Colonic mucosa (tissue), 4 donors: Measurements from ENCODE around the gene NANOS3. TPM values are rescaled to one million over a fixed set of nuclear protein-coding genes. Genes with fewer than 3 reads are reported as not detected.

Experiments used
- DNase-seq: peaks from one replicate; pipeline ENCODE4 v3.0.0-alpha.2; 2020
- H3K27ac ChIP-seq: fragments of 200-600 bp; one replicate; pipeline ENCODE4 v1.8.0; 2021
- H3K27me3 ChIP-seq: fragments of 200-600 bp; one replicate; pipeline ENCODE4 v1.8.0; 2021
- H3K36me3 ChIP-seq: fragments of 200-600 bp; one replicate; pipeline ENCODE4 v1.8.0; 2021
- H3K4me1 ChIP-seq: fragments of 200-600 bp; one replicate; pipeline ENCODE4 v1.8.0; 2021; ENCODE audit warnings: mild to moderate bottlenecking
- H3K4me3 ChIP-seq: fragments of 200-600 bp; one replicate; pipeline ENCODE4 v1.8.0; 2021
- H3K9ac ChIP-seq, 2 donors: one replicate each; pipeline ENCODE4 v1.7.0; 2013; ENCODE audit warnings: control low read depth in 2 of 2, low read depth in 2 of 2, low read length in 2 of 2
- H3K9me3 ChIP-seq: fragments of 200-600 bp; one replicate; pipeline ENCODE4 v1.8.0; 2021
- intact Hi-C: fragments of 100-400 bp; cut with DNase I; formaldehyde crosslinking; loops from one replicate; pipeline ENCODE4 v1.14.1; 2022
- total RNA-seq, 2 donors: library from RNA; stranded (reverse); fragmentation: NEBNext Ultra II Directional in 1 of 2; extraction: Animal tissue kit (Norgen Biotek cat#: 25700) in 1 of 2; gene quantifications; one replicate each; pipeline ENCODE4 v1.2.1, GENCODE V29; 2021
- TF ChIP-seq, protein P1 (sequence below): fragments of 200-600 bp; IDR thresholded peaks from one replicate; pipeline ENCODE4 v1.8.0; 2022; ENCODE audit warnings: antibody characterized with exemption, mild to moderate bottlenecking
- donor health status: healthy.
- donor health status: DM: no; HTN: no; CAD: no.
- donor health status: DM: no; HTN: no; CAD: no.

The NANOS3 gene
- total RNA-seq, 2 donors from 2014 or later: not detected

DNA sequence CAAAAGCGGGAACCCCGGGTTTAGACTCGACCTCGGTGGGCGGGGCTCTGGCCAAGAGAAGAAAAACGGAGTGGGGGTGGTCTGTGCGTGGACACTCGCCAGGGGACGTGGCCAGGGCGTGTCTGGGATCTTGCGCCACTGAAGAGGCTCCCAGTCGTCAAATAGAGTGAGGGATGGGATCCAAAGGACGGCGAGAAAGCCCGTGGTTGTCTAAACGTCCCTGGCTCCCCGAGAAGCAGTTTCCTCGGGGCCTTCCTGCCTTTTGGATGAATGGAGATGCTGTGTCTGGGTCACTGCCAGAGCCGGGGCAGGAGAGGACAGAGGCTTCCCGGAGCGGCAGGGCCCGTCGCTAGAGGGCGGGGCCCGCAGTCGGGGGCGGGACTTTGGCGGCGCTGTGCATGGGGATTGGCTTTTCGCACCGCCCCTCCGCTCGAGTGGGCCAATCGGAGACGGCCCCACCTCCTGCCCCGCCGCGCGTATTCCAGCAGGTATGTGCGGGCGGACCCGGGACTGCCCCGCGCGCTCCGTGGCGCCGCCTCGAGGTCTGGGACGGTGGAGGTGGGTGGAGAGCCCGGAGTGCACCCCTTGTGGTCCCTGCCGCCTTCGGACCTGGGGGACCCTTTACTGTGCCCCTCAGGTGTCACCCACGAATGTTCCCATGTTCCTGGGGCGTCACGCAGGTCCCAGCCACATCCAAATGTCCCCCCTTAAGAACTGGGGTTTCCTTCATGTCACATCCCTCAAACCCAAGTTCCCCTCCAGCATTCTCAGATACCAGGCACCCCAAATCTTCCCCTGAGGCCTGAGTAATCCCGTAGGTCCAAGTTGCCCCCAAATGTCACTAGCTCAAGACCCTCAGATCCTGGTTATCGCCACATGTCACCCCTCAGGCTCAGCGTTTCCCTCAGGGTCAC is 43.3 kb upstream of the NANOS3 start:
- no peaks in the 10 kb centered on the region for H3K4me1 ChIP-seq

DNA sequence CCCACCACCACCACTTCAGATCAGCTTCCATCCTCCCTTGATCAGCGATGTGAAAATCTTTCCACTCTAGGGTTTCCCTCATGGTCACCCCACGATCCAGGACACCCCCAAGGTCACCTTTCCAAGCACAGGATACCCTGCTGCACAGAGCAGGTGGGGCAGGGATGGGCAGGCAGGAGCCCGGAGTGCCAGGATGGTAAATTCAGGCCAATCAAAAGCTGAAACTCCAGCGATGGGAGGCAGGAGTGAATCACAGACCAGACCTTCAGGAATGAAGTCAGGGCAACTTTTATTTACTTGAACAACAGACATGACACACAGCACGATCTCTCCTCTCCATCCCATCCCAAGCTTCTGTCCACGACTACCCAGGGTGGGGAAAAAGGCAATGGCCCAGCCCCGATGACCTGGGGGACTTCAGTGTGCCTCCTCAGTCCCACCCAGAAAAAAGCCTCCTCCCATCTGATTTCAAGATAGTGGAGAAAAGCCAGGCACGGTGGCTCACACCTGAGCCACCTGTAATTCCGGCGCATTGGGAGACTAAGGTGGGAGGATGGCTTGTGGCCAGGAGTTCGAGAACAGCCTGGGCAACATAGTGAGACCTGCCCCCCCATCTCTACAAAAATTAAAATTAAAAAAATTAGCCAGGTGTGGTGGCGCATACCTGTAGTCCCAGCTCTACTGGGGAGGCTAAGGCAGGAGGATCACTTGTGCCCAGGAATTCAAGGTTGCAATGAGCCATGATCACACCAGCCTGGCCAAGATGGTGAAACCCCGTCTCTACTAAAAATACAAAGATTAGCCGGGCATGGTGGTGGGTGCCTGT is 42.5 kb upstream of the NANOS3 start:
- Histone ChIP-seq H3K4me3 (no peak overlapping the region), H3K36me3 (peaks cover 10% of the 10 kb centered on the region), H3K9ac (peak overlapping the region in 1 of 2 donors; percentile 67), H3K9me3 (no peaks in the 10 kb centered on the region), H3K4me1 (no peaks in the 10 kb centered on the region), H3K27me3 (no peaks in the 10 kb centered on the region), H3K27ac (peak overlapping the region; percentile 7)
- intact Hi-C loops: loop anchor here (5.0 kb wide), 1 partner anchor 37 kb away; the partner anchor contains the start of gene ZSWIM4
- TF ChIP-seq, protein P1, sequence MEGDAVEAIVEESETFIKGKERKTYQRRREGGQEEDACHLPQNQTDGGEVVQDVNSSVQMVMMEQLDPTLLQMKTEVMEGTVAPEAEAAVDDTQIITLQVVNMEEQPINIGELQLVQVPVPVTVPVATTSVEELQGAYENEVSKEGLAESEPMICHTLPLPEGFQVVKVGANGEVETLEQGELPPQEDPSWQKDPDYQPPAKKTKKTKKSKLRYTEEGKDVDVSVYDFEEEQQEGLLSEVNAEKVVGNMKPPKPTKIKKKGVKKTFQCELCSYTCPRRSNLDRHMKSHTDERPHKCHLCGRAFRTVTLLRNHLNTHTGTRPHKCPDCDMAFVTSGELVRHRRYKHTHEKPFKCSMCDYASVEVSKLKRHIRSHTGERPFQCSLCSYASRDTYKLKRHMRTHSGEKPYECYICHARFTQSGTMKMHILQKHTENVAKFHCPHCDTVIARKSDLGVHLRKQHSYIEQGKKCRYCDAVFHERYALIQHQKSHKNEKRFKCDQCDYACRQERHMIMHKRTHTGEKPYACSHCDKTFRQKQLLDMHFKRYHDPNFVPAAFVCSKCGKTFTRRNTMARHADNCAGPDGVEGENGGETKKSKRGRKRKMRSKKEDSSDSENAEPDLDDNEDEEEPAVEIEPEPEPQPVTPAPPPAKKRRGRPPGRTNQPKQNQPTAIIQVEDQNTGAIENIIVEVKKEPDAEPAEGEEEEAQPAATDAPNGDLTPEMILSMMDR: no peak
- DNase-seq: no peak

More for the DNA sequence above, 43.3 kb upstream of the NANOS3 start:
- TF ChIP-seq, protein P1: peak; percentile 37
- Histone ChIP-seq H3K9me3 (no peaks in the 10 kb centered on the region), H3K36me3 (peaks cover 10% of the 10 kb centered on the region), H3K9ac (peak overlapping the region; percentile 67 to 70), H3K27ac (peak overlapping the region; percentile 7), H3K27me3 (no peaks in the 10 kb centered on the region), H3K4me3 (no peak overlapping the region)
- intact Hi-C loops: loop anchor here (5.0 kb wide), 1 partner anchor 36 kb away; the partner anchor contains the start of gene ZSWIM4
- DNase-seq: peak; percentile 97

DNA sequence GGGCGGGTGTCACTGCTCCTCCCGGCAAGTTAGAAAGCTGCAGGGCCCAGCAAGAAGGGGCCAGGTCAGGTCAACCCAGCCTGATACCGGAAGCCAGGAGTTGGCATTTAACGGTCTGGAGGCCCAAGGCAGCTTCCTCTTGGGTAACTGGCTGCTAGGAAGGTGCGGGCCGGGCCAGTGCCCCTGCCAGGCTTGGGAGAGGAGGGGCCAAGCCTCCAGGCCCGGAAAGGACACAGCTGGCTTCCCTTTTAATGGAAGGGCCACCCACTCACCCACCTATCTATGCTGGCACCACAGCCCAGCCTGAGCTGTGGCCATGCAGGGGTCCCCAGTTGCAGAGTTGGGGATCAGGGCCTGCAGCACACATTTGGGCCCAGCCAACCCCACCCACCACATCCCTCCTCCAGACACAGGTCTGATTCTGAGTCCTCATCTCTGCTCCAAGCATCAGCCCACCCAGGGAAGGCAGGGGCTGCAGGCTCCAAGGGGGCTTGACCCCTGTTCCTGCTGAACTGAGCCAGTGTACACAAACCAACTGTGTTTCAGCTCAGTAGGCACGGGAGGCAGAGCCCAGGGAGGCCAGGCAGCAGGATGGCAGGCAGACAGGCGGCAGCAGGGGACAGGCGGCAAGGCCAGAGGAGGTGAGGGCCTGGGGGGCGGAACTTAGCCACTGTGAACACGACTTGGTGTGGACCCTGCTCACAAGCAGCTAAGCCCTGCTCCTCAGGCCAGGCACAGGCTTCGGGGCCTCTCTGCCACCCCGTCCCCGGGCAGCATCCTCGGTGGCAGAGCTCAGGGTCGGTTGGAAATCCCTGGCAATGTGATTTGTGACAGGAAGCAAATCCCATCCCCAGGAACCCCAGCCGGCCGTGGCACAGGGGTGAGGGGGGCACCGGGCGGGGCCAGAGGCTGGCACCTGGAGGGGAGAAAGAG is 40.9 kb upstream of the NANOS3 start:
- Histone ChIP-seq H3K4me3 (no peak overlapping the region), H3K27me3 (no peaks in the 10 kb centered on the region), H3K4me1 (no peaks in the 10 kb centered on the region), H3K27ac (peak overlapping the region; percentile 99), H3K36me3 (peaks cover 10% of the 10 kb centered on the region), H3K9ac (peak overlapping the region; percentile 38 to 62), H3K9me3 (no peaks in the 10 kb centered on the region)
- DNase-seq: peak; percentile 29
- intact Hi-C loops: no loop called here
- TF ChIP-seq, protein P1: no peak

DNA sequence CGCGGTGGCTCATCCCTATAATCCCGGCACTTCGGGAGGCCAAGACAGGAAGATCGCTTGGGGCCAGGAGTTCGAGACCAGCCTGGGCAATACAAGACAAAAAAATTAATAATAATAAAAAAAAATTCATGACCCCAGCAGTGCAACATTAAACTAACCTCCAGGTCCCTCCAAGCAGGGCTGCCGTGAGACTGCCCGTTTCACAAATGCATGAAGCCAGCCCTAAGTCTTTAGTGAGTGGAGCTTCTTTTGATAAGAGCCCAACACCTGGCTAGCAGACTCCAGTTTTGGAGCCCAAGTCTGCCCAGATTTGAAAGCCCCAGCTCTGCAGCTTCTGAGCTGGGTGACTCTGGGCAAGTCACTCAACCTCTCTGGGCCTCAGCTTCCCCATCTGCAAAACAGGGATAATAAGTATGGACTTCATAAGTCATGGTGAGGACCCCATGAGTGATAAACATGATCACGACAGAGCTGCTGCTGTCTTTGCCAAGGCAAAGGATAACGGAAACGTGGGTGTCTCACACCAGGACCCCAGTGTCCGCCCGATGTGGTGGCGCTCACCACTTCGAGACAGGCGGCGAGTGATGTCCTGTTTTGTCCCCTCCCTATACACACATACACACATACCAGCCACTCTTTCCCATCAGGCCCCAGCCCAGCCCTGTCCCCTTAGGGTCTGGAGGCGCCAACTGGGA is 38.4 kb upstream of the NANOS3 start:
- no peaks in the 10 kb centered on the region for H3K9me3 ChIP-seq
- H3K4me1 ChIP-seq: peaks cover 6% of the 10 kb centered on the region
- H3K4me3 ChIP-seq: peak overlapping the region; percentile 88
- H3K9ac ChIP-seq: peak overlapping the region; percentile 97 to 100
- H3K36me3 ChIP-seq: peaks cover 10% of the 10 kb centered on the region
- peak overlapping the region; percentile 99 for H3K27ac ChIP-seq
- H3K27me3 ChIP-seq: no peaks in the 10 kb centered on the region
- intact Hi-C loops: no loop called here
- TF ChIP-seq, protein P1: no peak
- no peak for DNase-seq
